AG10803 (cell line): ENCODE data around the gene TSC22D1.
A peak's percentile ranks its signal among the peaks of the same experiment; 100 is the strongest.

Source experiments
- DNase-seq: peaks from one replicate; pipeline ENCODE4 v3.0.0; 2010; ENCODE audit warnings: low read depth
- H3K4me3 ChIP-seq: 2 replicates; pipeline ENCODE4 v1.5.1; 2011; ENCODE audit warnings: mild to moderate bottlenecking, low read length, control low read depth
- CTCF ChIP-seq: conservative IDR thresholded peaks from 2 replicates; pipeline ENCODE4 v1.5.1; 2011; ENCODE audit warnings: mild to moderate bottlenecking, low read length, control low read depth, inconsistent platforms

Gene TSC22D1

GRCh38 chr13:44386913-44387556, 189.1 kb downstream of the TSC22D1 start:
- no peak overlapping the region for H3K4me3 ChIP-seq
- TF ChIP-seq CTCF, result no peak
- DNase-seq, result no peak

- TF ChIP-seq CTCF, result no peak
- no peak overlapping the region for H3K4me3 ChIP-seq
- DNase-seq, result no peak
These were observed 190.3 kb downstream of the TSC22D1 start for GRCh38 chr13:44385847-44386246.

GRCh38 chr13:44385401-44385800, 190.7 kb downstream of the TSC22D1 start:
- TF ChIP-seq CTCF, result no peak
- peak; percentile 11 for DNase-seq

GRCh38 chr13:44384778-44385177, 191.4 kb downstream of the TSC22D1 start:
- DNase-seq, result no peak
- TF ChIP-seq CTCF, result no peak
- no peak overlapping the region for H3K4me3 ChIP-seq

More at GRCh38 chr13:44385401-44385800, 190.7 kb downstream of the TSC22D1 start:
- H3K4me3 ChIP-seq, result no peak overlapping the region

- TF ChIP-seq CTCF, result no peak
- H3K4me3 ChIP-seq, result no peak overlapping the region
- DNase-seq, result no peak
These were observed 192.2 kb downstream of the TSC22D1 start for GRCh38 chr13:44383945-44384344.

GRCh38 chr13:44382635-44383145, 193.4 kb downstream of the TSC22D1 start:
- H3K4me3 ChIP-seq, result no peak overlapping the region
- DNase-seq, result no peak
- no peak for TF ChIP-seq CTCF
